Activated T-helper 1 cell treated with Interleukin-2 at 50 U/mL for 16 hours (primary cell): ENCODE data around the gene CNOT6.

Experiments used
- DNase-seq: peaks from one replicate; pipeline ENCODE4 v3.0.0-alpha.2; 2020; ENCODE audit warnings: low read depth

CNOT6 gene

GRCh38 chr5:180601591-180602480 lies 107.7 kb downstream of the CNOT6 start:
- no peak for DNase-seq

- no peak for DNase-seq
These were observed 108.4 kb downstream of the CNOT6 start for GRCh38 chr5:180602481-180603075.

GRCh38 chr5:180603076-180603594 lies 109.0 kb downstream of the CNOT6 start:
- no peak for DNase-seq

GRCh38 chr5:180604271-180604670 lies 110.1 kb downstream of the CNOT6 start:
- DNase-seq: no peak

GRCh38 chr5:180605554-180606214 lies 111.5 kb downstream of the CNOT6 start:
- peak; percentile 17 for DNase-seq

GRCh38 chr5:180606215-180606785 lies 112.1 kb downstream of the CNOT6 start:
- no peak for DNase-seq

GRCh38 chr5:180607861-180608571 lies 113.8 kb downstream of the CNOT6 start:
- no peak for DNase-seq

GRCh38 chr5:180608572-180609310 lies 114.6 kb downstream of the CNOT6 start:
- no peak for DNase-seq

- no peak for DNase-seq
These were observed 115.2 kb downstream of the CNOT6 start for GRCh38 chr5:180609386-180609785.

- no peak for DNase-seq
These were observed 115.8 kb downstream of the CNOT6 start for GRCh38 chr5:180609817-180610550.

GRCh38 chr5:180611140-180611850 lies 117.1 kb downstream of the CNOT6 start:
- DNase-seq: no peak

- DNase-seq: no peak
These were observed 118.5 kb downstream of the CNOT6 start for GRCh38 chr5:180612683-180613082.

GRCh38 chr5:180613188-180613813 lies 119.1 kb downstream of the CNOT6 start:
- no peak for DNase-seq

GRCh38 chr5:180613814-180614188 lies 119.6 kb downstream of the CNOT6 start:
- no peak for DNase-seq

- DNase-seq: no peak
These were observed 124.3 kb downstream of the CNOT6 start for GRCh38 chr5:180618487-180618828.

GRCh38 chr5:180618829-180619562 lies 124.8 kb downstream of the CNOT6 start:
- no peak for DNase-seq

GRCh38 chr5:180619563-180619915 lies 125.4 kb downstream of the CNOT6 start:
- no peak for DNase-seq

GRCh38 chr5:180620014-180620413 lies 125.8 kb downstream of the CNOT6 start:
- no peak for DNase-seq

GRCh38 chr5:180621311-180621710 lies 127.1 kb downstream of the CNOT6 start:
- DNase-seq: no peak
